Spleen (tissue), 11 donors: ENCODE data around the gene ADAMTS12. TPM values are rescaled to one million over a fixed set of nuclear protein-coding genes. Genes with fewer than 3 reads are reported as not detected.

Experiments used
- DNase-seq: peaks from one replicate; pipeline ENCODE4 v3.0.0-alpha.2; 2020
- H3K27ac ChIP-seq, 8 donors: fragments of 200-600 bp; sonication (generic) in 7 of 8; 1 replicate in 4 of 8; 2 replicates in 4 of 8; pipeline versions ENCODE4 v1.5.0 to v1.8.0; 2016 to 2021; ENCODE audit warnings: inconsistent platforms in 4 of 8, mild to moderate bottlenecking in 4 of 8, moderate library complexity in 1 of 8
- H3K27me3 ChIP-seq, 7 donors: fragments of 200-600 bp; sonication (generic) in 6 of 7; replicated peaks in 1 of 7; 1 replicate in 4 of 7; 2 replicates in 3 of 7; pipeline versions ENCODE4 v1.5.0 to v1.8.0; 2016 to 2021; ENCODE audit warnings: inconsistent platforms in 3 of 7, mild to moderate bottlenecking in 1 of 7
- H3K36me3 ChIP-seq, 6 donors: fragments of 200-600 bp; sonication (generic) in 5 of 6; 1 replicate in 4 of 6; 2 replicates in 2 of 6; pipeline versions ENCODE4 v1.5.0 to v1.8.0; 2016 to 2021; ENCODE audit warnings: inconsistent platforms in 2 of 6
- H3K4me1 ChIP-seq, 6 donors: fragments of 200-600 bp; sonication (generic) in 5 of 6; 1 replicate in 3 of 6; 2 replicates in 3 of 6; pipeline versions ENCODE4 v1.5.0 to v1.8.0; 2016 to 2021; ENCODE audit warnings: inconsistent platforms in 3 of 6
- H3K4me3 ChIP-seq, 8 donors: fragments of 200-600 bp; sonication (generic) in 7 of 8; 1 replicate in 4 of 8; 2 replicates in 4 of 8; pipeline versions ENCODE4 v1.5.0 to v1.8.0; 2016 to 2021; ENCODE audit warnings: inconsistent platforms in 4 of 8, mild to moderate bottlenecking in 4 of 8, moderate library complexity in 2 of 8
- H3K9me3 ChIP-seq, 8 donors: fragments of 200-600 bp; sonication (generic) in 7 of 8; 1 replicate in 4 of 8; 2 replicates in 4 of 8; pipeline versions ENCODE4 v1.5.0 to v1.8.0; 2016 to 2021; ENCODE audit warnings: inconsistent platforms in 4 of 8
- POLR2A ChIP-seq, 3 donors: fragments of 450-650 bp; IDR thresholded peaks; one replicate each; pipeline ENCODE4 v1.5.1; 2017; ENCODE audit warnings: antibody characterized with exemption in 3 of 3, mild to moderate bottlenecking in 1 of 3
- POLR2AphosphoS5 ChIP-seq, 3 donors: sonication (generic); formaldehyde crosslinking; IDR thresholded peaks; one replicate each; pipeline ENCODE4 v1.5.1; 2017; ENCODE audit warnings: antibody characterized with exemption in 3 of 3
- WGBS, 5 donors: extraction: QIAGEN DNeasy Blood & Tissue Kit in 3 of 5; methylation state at CpG; one replicate each; pipeline versions ENCODE4 v1.1.5 to v1.1.7; 2013 to 2018; 5-methylcytosine and 5-hydroxymethylcytosine counted together
- intact Hi-C: fragments of 100-400 bp; cut with DNase I; formaldehyde crosslinking; loops from one replicate; pipeline ENCODE4 v1.15.0; 2023; ENCODE audit warnings: low total_unique reads
- polyA plus RNA-seq, 3 donors: library from polyadenylated mRNA; stranded (reverse); fragments of 200-250 nt; gene quantifications; one replicate each; pipeline ENCODE4 v1.2.1, GENCODE V29; 2013
- small RNA-seq, 4 donors: library from RNA; depleted of rRNA; stranded (forward); fragments of <200 nt; gene quantifications; one replicate each; pipeline ENCODE3, GENCODE V24; 2016
- total RNA-seq, 7 donors: library from RNA; depleted of rRNA in 3 of 7; stranded (reverse); fragments of >200 nt in 3 of 7; fragmentation: NEBNext Ultra II Directional in 4 of 7; extraction: Animal tissue kit (Norgen Biotek cat#: 25700) in 4 of 7; gene quantifications; one replicate each; pipeline versions ENCODE4 v1.1.0 to v1.2.1, GENCODE V29; 2016 to 2021
- TF ChIP-seq, protein P1 (sequence below), 11 experiments: fragments of 200-600 bp in 7 of 11; fragments of 450-650 bp in 4 of 11; sonication (generic) in 4 of 11; IDR thresholded peaks in 8 of 11; conservative IDR thresholded peaks in 3 of 11; 1 replicate in 7 of 11; 2 replicates in 4 of 11; pipeline versions ENCODE4 v1.4.0 to v1.8.0; 2016 to 2021; ENCODE audit warnings: antibody characterized with exemption in 11 of 11, inconsistent platforms in 4 of 11, mild to moderate bottlenecking in 1 of 11
- donor health status: healthy with polysubstance abuse.
- donor health status: DM: no; HTN: no; CAD: no; lungs with moderate emphysema.
- donor health status: DM: no; HTN: no; CAD: no.
- donor health status: Bipolar disorder and iron deficiency.
- donor health status: healthy.
- donor health status: DM: no; HTN: no; CAD: no.
- donor health status: DM: yes; HTN: yes; CAD: no.

ADAMTS12 gene
- total and polyA plus RNA-seq, 10 donors: 0.07 to 4.3 (median 1.4) TPM

DNA sequence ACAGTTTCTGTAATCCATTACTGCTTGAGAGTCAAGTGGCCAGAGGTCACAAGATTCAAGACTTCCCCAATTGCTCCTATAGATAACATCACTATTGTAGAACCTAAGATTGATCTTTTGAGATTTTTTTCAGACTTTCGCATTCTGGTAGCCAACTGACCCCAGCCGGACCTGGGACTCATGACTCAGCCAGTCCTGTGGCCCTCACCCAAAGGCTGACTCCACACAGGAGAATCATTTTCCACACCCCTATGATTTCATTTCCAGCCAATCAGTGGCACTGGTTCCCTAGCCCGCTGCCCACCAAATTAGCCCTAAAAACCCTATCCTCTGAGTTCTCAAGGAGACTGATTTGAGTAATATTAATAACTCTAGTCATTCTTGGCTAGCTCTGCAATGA, 414.8 kb downstream of the ADAMTS12 start:
- H3K9me3 ChIP-seq: peaks cover 0 to 14% (median 1%) of the 10 kb centered on the region in 8 donors
- H3K27ac ChIP-seq: no peak overlapping the region
- intact Hi-C loops: no loop called here
- no peak overlapping the region for H3K4me3 ChIP-seq
- no peaks in the 10 kb centered on the region for H3K4me1 ChIP-seq
- H3K36me3 ChIP-seq: peaks cover 0 to 78% (median 26%) of the 10 kb centered on the region in 6 donors
- TF ChIP-seq POLR2AphosphoS5 (IDR thresholded peaks at IDR 0.05) (no peak), POLR2A (IDR thresholded peaks at IDR 0.05) (no peak)
- TF ChIP-seq, protein P1, sequence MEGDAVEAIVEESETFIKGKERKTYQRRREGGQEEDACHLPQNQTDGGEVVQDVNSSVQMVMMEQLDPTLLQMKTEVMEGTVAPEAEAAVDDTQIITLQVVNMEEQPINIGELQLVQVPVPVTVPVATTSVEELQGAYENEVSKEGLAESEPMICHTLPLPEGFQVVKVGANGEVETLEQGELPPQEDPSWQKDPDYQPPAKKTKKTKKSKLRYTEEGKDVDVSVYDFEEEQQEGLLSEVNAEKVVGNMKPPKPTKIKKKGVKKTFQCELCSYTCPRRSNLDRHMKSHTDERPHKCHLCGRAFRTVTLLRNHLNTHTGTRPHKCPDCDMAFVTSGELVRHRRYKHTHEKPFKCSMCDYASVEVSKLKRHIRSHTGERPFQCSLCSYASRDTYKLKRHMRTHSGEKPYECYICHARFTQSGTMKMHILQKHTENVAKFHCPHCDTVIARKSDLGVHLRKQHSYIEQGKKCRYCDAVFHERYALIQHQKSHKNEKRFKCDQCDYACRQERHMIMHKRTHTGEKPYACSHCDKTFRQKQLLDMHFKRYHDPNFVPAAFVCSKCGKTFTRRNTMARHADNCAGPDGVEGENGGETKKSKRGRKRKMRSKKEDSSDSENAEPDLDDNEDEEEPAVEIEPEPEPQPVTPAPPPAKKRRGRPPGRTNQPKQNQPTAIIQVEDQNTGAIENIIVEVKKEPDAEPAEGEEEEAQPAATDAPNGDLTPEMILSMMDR (IDR thresholded peaks at IDR 0.05 in 8 of 11, conservative IDR thresholded peaks at IDR 0.05 in 3 of 11): no peak
- no peaks in the 10 kb centered on the region for H3K27me3 ChIP-seq
- 97 to 99% (median 98%) methylated on average over 3 of the region's 3 CpGs for WGBS, 5 donors
- DNase-seq: no peak

DNA sequence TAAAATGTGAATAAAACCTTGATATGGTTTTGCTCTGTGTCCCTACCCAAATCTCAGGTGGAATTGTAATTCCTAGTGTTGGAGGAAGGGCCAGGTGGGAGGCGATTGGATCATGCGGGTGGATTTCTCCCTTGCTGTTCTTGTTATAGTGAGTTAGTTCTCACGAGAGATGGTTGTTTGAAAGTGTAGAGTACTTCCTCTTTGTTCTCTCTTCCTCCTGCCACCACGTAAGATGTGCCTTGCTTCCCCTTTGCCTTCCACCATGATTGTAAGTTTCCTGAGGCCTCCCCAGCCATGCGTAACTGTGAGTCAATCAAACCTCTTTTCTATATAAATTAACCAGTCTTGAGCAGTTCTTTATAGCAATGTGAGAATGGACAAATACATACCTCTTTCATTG, 416.1 kb downstream of the ADAMTS12 start:
- no peak overlapping the region for H3K27ac ChIP-seq
- H3K27me3 ChIP-seq: no peaks in the 10 kb centered on the region
- intact Hi-C loops: no loop called here
- H3K36me3 ChIP-seq: peaks cover 0 to 91% (median 39%) of the 10 kb centered on the region in 6 donors
- 62 to 82% (median 69%) methylated on average over 5 of the region's 5 CpGs for WGBS, 5 donors
- H3K4me1 ChIP-seq: no peaks in the 10 kb centered on the region
- H3K9me3 ChIP-seq: peaks cover 0 to 14% (median 1%) of the 10 kb centered on the region in 8 donors
- DNase-seq: no peak
- H3K4me3 ChIP-seq: no peak overlapping the region
- no peak for TF ChIP-seq POLR2A (IDR thresholded peaks at IDR 0.05)
- TF ChIP-seq, protein P1 (IDR thresholded peaks at IDR 0.05 in 8 of 11, conservative IDR thresholded peaks at IDR 0.05 in 3 of 11): no peak
- no peak for TF ChIP-seq POLR2AphosphoS5 (IDR thresholded peaks at IDR 0.05)

DNA sequence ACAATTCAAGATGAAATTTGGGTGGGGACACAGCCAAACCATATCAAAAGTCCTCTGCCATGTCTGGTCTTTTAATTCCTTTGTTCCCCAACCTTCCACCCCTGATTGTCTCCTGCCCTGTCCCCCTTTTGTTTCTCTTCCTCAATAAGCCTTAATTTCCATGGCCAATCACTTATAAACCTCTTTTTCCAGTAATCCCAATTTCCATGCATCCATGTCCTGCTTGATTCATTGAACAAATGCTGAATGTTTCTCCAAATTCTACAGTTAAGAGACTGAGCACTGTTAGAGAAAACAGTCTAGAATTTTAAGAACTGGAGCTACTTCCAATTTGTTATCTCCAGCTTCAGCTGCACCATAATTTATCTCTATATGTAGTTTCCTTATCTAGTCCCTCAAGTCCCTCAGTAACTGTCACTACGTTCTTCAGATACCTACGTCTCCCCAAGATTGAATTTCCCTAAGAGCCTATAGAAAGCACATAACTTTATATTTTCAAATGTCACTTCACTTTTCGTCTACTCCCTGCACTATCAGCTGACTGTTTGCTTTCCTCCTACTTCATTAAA, 416.8 kb downstream of the ADAMTS12 start:
- Histone ChIP-seq H3K36me3 (peaks cover 0 to 97% (median 46%) of the 10 kb centered on the region in 6 donors), H3K9me3 (peaks cover 0 to 14% (median 1%) of the 10 kb centered on the region in 8 donors)
- 96 to 99% (median 98%) methylated on average over 3 of the region's 3 CpGs for WGBS, 5 donors

DNA sequence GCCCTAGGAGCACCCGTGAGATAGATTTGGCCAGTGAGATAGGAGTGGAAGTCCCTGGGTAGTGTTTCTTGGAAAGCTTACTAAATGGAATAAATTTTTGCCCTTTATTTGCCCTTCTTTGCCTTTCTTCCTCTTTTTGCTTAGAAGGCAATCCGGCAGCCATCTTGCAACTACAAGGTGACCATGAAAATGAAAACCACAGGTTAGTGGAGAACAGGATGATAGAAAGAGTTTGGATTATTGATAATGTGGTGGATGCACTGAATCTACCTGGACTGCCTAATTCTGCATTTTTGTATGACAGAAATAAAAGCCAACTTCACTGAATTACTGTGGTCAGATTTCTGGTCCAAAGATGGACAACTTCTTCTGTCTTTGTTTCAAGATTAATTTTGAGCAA, 417.8 kb downstream of the ADAMTS12 start:
- no peak overlapping the region for H3K27ac ChIP-seq
- H3K9me3 ChIP-seq: peaks cover 0 to 14% (median 1%) of the 10 kb centered on the region in 8 donors
- H3K4me1 ChIP-seq: no peaks in the 10 kb centered on the region
- intact Hi-C loops: no loop called here
- H3K27me3 ChIP-seq: no peaks in the 10 kb centered on the region
- no peak for TF ChIP-seq POLR2AphosphoS5 (IDR thresholded peaks at IDR 0.05)
- WGBS, 5 donors: 91 to 100% (median 96%) methylated on average over 2 of the region's 2 CpGs
- DNase-seq: no peak
- peaks cover 0 to 97% (median 54%) of the 10 kb centered on the region in 6 donors for H3K36me3 ChIP-seq
- no peak overlapping the region for H3K4me3 ChIP-seq

More for the DNA sequence above, 416.8 kb downstream of the ADAMTS12 start:
- DNase-seq: no peak
- no peak overlapping the region for H3K4me3 ChIP-seq
- intact Hi-C loops: no loop called here
- no peak overlapping the region for H3K27ac ChIP-seq
- H3K27me3 ChIP-seq: no peaks in the 10 kb centered on the region
- TF ChIP-seq POLR2A (IDR thresholded peaks at IDR 0.05) (no peak), POLR2AphosphoS5 (IDR thresholded peaks at IDR 0.05) (no peak)
- TF ChIP-seq, protein P1 (IDR thresholded peaks at IDR 0.05 in 8 of 11, conservative IDR thresholded peaks at IDR 0.05 in 3 of 11): no peak
- no peaks in the 10 kb centered on the region for H3K4me1 ChIP-seq

Small RNA genes lying within 50 kb of the gene (small RNA-seq; reads per million reads assigned to genes)
- 0 reads per million in 4 donors for gene RNU6-923P

Other genes with a start within 250 kb of the ADAMTS12 start
- not detected for gene RXFP3, start 44.4 kb upstream of the ADAMTS12 start, total RNA-seq
- not detected for gene RXFP3, start 44.4 kb upstream of the ADAMTS12 start, polyA plus RNA-seq
- gene SLC45A2, start 92.7 kb upstream of the ADAMTS12 start, total RNA-seq: under 1 TPM in 1 of 7 donors, not detected in 6; 0.74 TPM
- gene SLC45A2, start 92.7 kb upstream of the ADAMTS12 start, polyA plus RNA-seq: under 1 TPM in 1 of 3 donors, not detected in 2; 0.07 TPM
- gene AMACR, start 116.1 kb upstream of the ADAMTS12 start, total RNA-seq: 1 to 10 TPM; 8.1 to 9.9 (median 9.4) TPM
- 1 to 10 TPM; 3.1 to 4.9 (median 4.3) TPM for gene AMACR, start 116.1 kb upstream of the ADAMTS12 start, polyA plus RNA-seq
- 10 to 100 TPM in 1 of 7 donors, 1 to 10 TPM in 6; 2.7 to 10.7 (median 5.8) TPM for gene C1QTNF3, start 151.2 kb upstream of the ADAMTS12 start, total RNA-seq
- 1 to 10 TPM; 3.7 to 9.7 (median 6.9) TPM for gene C1QTNF3, start 151.2 kb upstream of the ADAMTS12 start, polyA plus RNA-seq